Measurements from ENCODE around the gene SHC3. TPM values are rescaled to one million over a fixed set of nuclear protein-coding genes. Genes with fewer than 3 reads are reported as not detected.

The SHC3 gene
- total and polyA plus RNA-seq, 2 experiments from 2014 or later, result 0.30 to 0.54 TPM

- H3F3A ChIP-seq (ENCODE audit: insufficient read depth), result peaks cover 15% of the 10 kb centered on the region
- in situ Hi-C loops (cut with MboI), result no loop called here
- no peaks in the 10 kb centered on the region for H3K9me2 ChIP-seq (ENCODE audit: insufficient read depth)
- no peaks in the 10 kb centered on the region for H3K79me2 ChIP-seq (ENCODE audit: insufficient read depth)
- peak overlapping the region; percentile 91 for H2AFZ ChIP-seq
- DNase-seq, result no peak
- peak overlapping the region; percentile 68 for H3K4me3 ChIP-seq
- 55 to 56% methylated on average over 11 of the region's 11 CpGs for WGBS, 2 experiments (ENCODE audit: low coverage in 1 of 2, low lambda C conversion rate in 2 of 2, missing lambda C conversion rate in 2 of 2)
- peak overlapping the region; percentile 77; the same call in 1 of the 2 replicates for H3K27ac ChIP-seq
- peak overlapping the region; percentile 88 for H3K4me2 ChIP-seq (ENCODE audit: unreplicated experiment)
- H3K36me3 ChIP-seq (ENCODE audit: low read depth), result no peaks in the 10 kb centered on the region
- H4K20me1 ChIP-seq (ENCODE audit: insufficient read depth), result no peaks in the 10 kb centered on the region
- H3K9me3 ChIP-seq (ENCODE audit: low read depth), result no peaks in the 10 kb centered on the region
- 0 out of 2 replicates have a peak, but pooled peaks cover 5% of the 10 kb centered on the region for H3K27me3 ChIP-seq (replicated peaks; ENCODE audit: insufficient read depth)
- H3K4me1 ChIP-seq (ENCODE audit: insufficient read depth), result peaks cover 17% of the 10 kb centered on the region
- H3K9ac ChIP-seq, result peak overlapping the region; percentile 68
- TF ChIP-seq EZH2phosphoT487 (IDR thresholded peaks at IDR 0.05; ENCODE audit: insufficient read depth, low read depth) (no peak), EZH2 (IDR thresholded peaks at IDR 0.05; ENCODE audit: insufficient read depth, poor library complexity, severe bottlenecking) (no peak)
Observed at GRCh38 chr9:89178830-89179539, 367 bp upstream of the SHC3 start.

GRCh38 chr9:89177012-89177943 lies 1.3 kb downstream of the SHC3 start:
- peak overlapping the region; percentile 68 for H3K4me3 ChIP-seq
- H3K9me2 ChIP-seq (ENCODE audit: insufficient read depth), result no peaks in the 10 kb centered on the region
- no peaks in the 10 kb centered on the region for H3K79me2 ChIP-seq (ENCODE audit: insufficient read depth)
- no peaks in the 10 kb centered on the region for H3K9me3 ChIP-seq (ENCODE audit: low read depth)
- peak overlapping the region; percentile 83 for H3K4me2 ChIP-seq (ENCODE audit: unreplicated experiment)
- H4K20me1 ChIP-seq (ENCODE audit: insufficient read depth), result no peaks in the 10 kb centered on the region
- peaks cover 15% of the 10 kb centered on the region for H3F3A ChIP-seq (ENCODE audit: insufficient read depth)
- TF ChIP-seq EZH2 (IDR thresholded peaks at IDR 0.05; ENCODE audit: insufficient read depth, poor library complexity, severe bottlenecking) (peak; percentile 48), EZH2phosphoT487 (IDR thresholded peaks at IDR 0.05; ENCODE audit: insufficient read depth, low read depth) (no peak)
- WGBS, 2 experiments (ENCODE audit: low coverage in 1 of 2, low lambda C conversion rate in 2 of 2, missing lambda C conversion rate in 2 of 2), result 3 to 4% methylated on average over 36 to 37 of the region's 38 CpGs
- no peaks in the 10 kb centered on the region for H3K36me3 ChIP-seq (ENCODE audit: low read depth)
- peak; percentile 45 for DNase-seq
- in situ Hi-C loops (cut with MboI), result no loop called here
- peak overlapping the region; percentile 69 for H2AFZ ChIP-seq
- no peak overlapping the region for H3K27ac ChIP-seq
- H3K27me3 ChIP-seq (replicated peaks; ENCODE audit: insufficient read depth), result 0 out of 2 replicates have a peak, but pooled peaks cover 5% of the 10 kb centered on the region
- H3K4me1 ChIP-seq (ENCODE audit: insufficient read depth), result peaks cover 17% of the 10 kb centered on the region
- H3K9ac ChIP-seq, result peak overlapping the region; percentile 13; the same call in 1 of the 2 replicates

- Histone ChIP-seq H3K27me3 (replicated peaks; ENCODE audit: insufficient read depth) (0 out of 2 replicates have a peak, but pooled peaks cover 5% of the 10 kb centered on the region), H3K4me1 (ENCODE audit: insufficient read depth) (peaks cover 17% of the 10 kb centered on the region), H2AFZ (no peak overlapping the region), H4K20me1 (ENCODE audit: insufficient read depth) (no peaks in the 10 kb centered on the region), H3K27ac (no peak overlapping the region), H3K9me2 (ENCODE audit: insufficient read depth) (no peaks in the 10 kb centered on the region), H3K36me3 (ENCODE audit: low read depth) (no peaks in the 10 kb centered on the region), H3K4me2 (ENCODE audit: unreplicated experiment) (no peak overlapping the region), H3K4me3 (no peak overlapping the region), H3K79me2 (ENCODE audit: insufficient read depth) (no peaks in the 10 kb centered on the region), H3K9me3 (ENCODE audit: low read depth) (no peaks in the 10 kb centered on the region), H3F3A (ENCODE audit: insufficient read depth) (peaks cover 15% of the 10 kb centered on the region), H3K9ac (no peak overlapping the region)
- 65 to 74% methylated on average over 5 of the region's 5 CpGs for WGBS, 2 experiments (ENCODE audit: low coverage in 1 of 2, low lambda C conversion rate in 2 of 2, missing lambda C conversion rate in 2 of 2)
- no peak for DNase-seq
- in situ Hi-C loops (cut with MboI), result no loop called here
- TF ChIP-seq EZH2 (IDR thresholded peaks at IDR 0.05; ENCODE audit: insufficient read depth, poor library complexity, severe bottlenecking), result no peak
- TF ChIP-seq EZH2phosphoT487 (IDR thresholded peaks at IDR 0.05; ENCODE audit: insufficient read depth, low read depth), result no peak
Observed at GRCh38 chr9:89175828-89176261, 2.8 kb downstream of the SHC3 start.

GRCh38 chr9:89174291-89174690 lies 4.3 kb downstream of the SHC3 start:
- H3K79me2 ChIP-seq (ENCODE audit: insufficient read depth), result no peaks in the 10 kb centered on the region
- H3K4me2 ChIP-seq (ENCODE audit: unreplicated experiment), result no peak overlapping the region
- peaks cover 7% of the 10 kb centered on the region for H3F3A ChIP-seq (ENCODE audit: insufficient read depth)
- in situ Hi-C loops (cut with MboI), result no loop called here
- 0 out of 2 replicates have a peak, but pooled peaks cover 5% of the 10 kb centered on the region for H3K27me3 ChIP-seq (replicated peaks; ENCODE audit: insufficient read depth)
- no peaks in the 10 kb centered on the region for H3K36me3 ChIP-seq (ENCODE audit: low read depth)
- H3K4me1 ChIP-seq (ENCODE audit: insufficient read depth), result peaks cover 9% of the 10 kb centered on the region
- no peak overlapping the region for H3K9ac ChIP-seq
- no peak overlapping the region for H3K4me3 ChIP-seq
- WGBS, 2 experiments (ENCODE audit: low coverage in 1 of 2, low lambda C conversion rate in 2 of 2, missing lambda C conversion rate in 2 of 2), result 92% methylated on average over 6 of the region's 6 CpGs
- H3K9me3 ChIP-seq (ENCODE audit: low read depth), result no peaks in the 10 kb centered on the region
- no peak overlapping the region for H2AFZ ChIP-seq
- DNase-seq, result no peak
- H4K20me1 ChIP-seq (ENCODE audit: insufficient read depth), result no peaks in the 10 kb centered on the region
- H3K27ac ChIP-seq, result no peak overlapping the region
- TF ChIP-seq EZH2phosphoT487 (IDR thresholded peaks at IDR 0.05; ENCODE audit: insufficient read depth, low read depth) (no peak), EZH2 (IDR thresholded peaks at IDR 0.05; ENCODE audit: insufficient read depth, poor library complexity, severe bottlenecking) (no peak)
- no peaks in the 10 kb centered on the region for H3K9me2 ChIP-seq (ENCODE audit: insufficient read depth)
